ENCODE data around the gene WNT9A.

Gene WNT9A

GRCh38 chr1:227941509-227942020, 6.2 kb downstream of the WNT9A start:
- DNase-seq: peak; percentile 29

GRCh38 chr1:227940791-227941241, 6.9 kb downstream of the WNT9A start:
- DNase-seq: no peak

GRCh38 chr1:227939791-227940771, 7.7 kb downstream of the WNT9A start:
- peak; percentile 22 for DNase-seq

GRCh38 chr1:227938911-227939790, 8.6 kb downstream of the WNT9A start:
- peak; percentile 15 for DNase-seq

- no peak for DNase-seq
Observed at GRCh38 chr1:227938276-227938675, 9.5 kb downstream of the WNT9A start.

- DNase-seq: no peak
Observed at GRCh38 chr1:227937838-227938145, 9.9 kb downstream of the WNT9A start.

GRCh38 chr1:227937031-227937837, 10.5 kb downstream of the WNT9A start:
- DNase-seq: no peak

GRCh38 chr1:227935826-227936225, 11.9 kb downstream of the WNT9A start:
- DNase-seq: no peak

- DNase-seq: no peak
Observed at GRCh38 chr1:227934476-227935313, 13.0 kb downstream of the WNT9A start.

- DNase-seq: no peak
Observed at GRCh38 chr1:227929751-227930472, 17.8 kb downstream of the WNT9A start.

GRCh38 chr1:227928811-227929375, 18.8 kb downstream of the WNT9A start:
- no peak for DNase-seq

GRCh38 chr1:227927971-227928741, 19.6 kb downstream of the WNT9A start:
- DNase-seq: no peak

- DNase-seq: no peak
Observed at GRCh38 chr1:227926896-227927885, 20.5 kb downstream of the WNT9A start.

GRCh38 chr1:227926216-227926791, 21.4 kb downstream of the WNT9A start:
- no peak for DNase-seq

GRCh38 chr1:227925582-227926198, 22.0 kb downstream of the WNT9A start:
- no peak for DNase-seq

GRCh38 chr1:227924833-227925574, 22.7 kb downstream of the WNT9A start:
- DNase-seq: no peak

Data from femur (tissue), 1 donor.